K562 (cell line): ENCODE results near the gene LRP10. TPM values are rescaled to one million over a fixed set of nuclear protein-coding genes. Genes with fewer than 3 reads are reported as not detected.

Experiments
- CBFA2T2 ChIP-seq: fragments of 450-650 bp; conservative IDR thresholded peaks from 2 replicates; pipeline ENCODE4 v1.6.1; 2017; ENCODE audit warnings: mild to moderate bottlenecking
- HLTF ChIP-seq: fragments of 450-650 bp; IDR thresholded peaks from 2 replicates; pipeline ENCODE4 v1.6.1; 2016
- ILF3 ChIP-seq: fragments of 450-650 bp; IDR thresholded peaks from 2 replicates; pipeline ENCODE4 v1.6.1; 2018; ENCODE audit warnings: antibody characterized with exemption, mild to moderate bottlenecking, moderate library complexity, borderline replicate concordance
- MEF2A ChIP-seq: IDR thresholded peaks from 2 replicates; pipeline ENCODE4 v1.6.1; 2011; ENCODE audit warnings: low read depth, mild to moderate bottlenecking, low read length, moderate library complexity; ENCODE audit not compliant: control insufficient read depth
- NFRKB ChIP-seq: fragments of 450-650 bp; IDR thresholded peaks from 2 replicates; pipeline ENCODE4 v1.6.1; 2016; ENCODE audit warnings: low read depth
- PRDM10 ChIP-seq: fragments of 450-650 bp; IDR thresholded peaks from 2 replicates; pipeline ENCODE4 v1.6.1; 2018; ENCODE audit not compliant: partially characterized antibody
- TEAD4 ChIP-seq, 2 experiments: sonication (generic) in 1 of 2; formaldehyde crosslinking in 1 of 2; IDR thresholded peaks; 2 replicates each; pipeline versions ENCODE4 v1.6.1 to v1.8.0; 2012 to 2022; ENCODE audit warnings: borderline replicate concordance in 1 of 2, inconsistent platforms in 1 of 2, low read length in 1 of 2, mild to moderate bottlenecking in 1 of 2, missing genetic modification reagents in 1 of 2
- ZBTB5 ChIP-seq: fragments of 450-650 bp; IDR thresholded peaks from 2 replicates; pipeline ENCODE4 v1.6.1; 2017; ENCODE audit warnings: antibody characterized with exemption
- ZNF212 ChIP-seq: fragments of 450-650 bp; formaldehyde crosslinking; IDR thresholded peaks from 2 replicates; pipeline ENCODE4 v1.4.0; 2020; ENCODE audit warnings: mild to moderate bottlenecking
- ZNF316 ChIP-seq: fragments of 450-650 bp; IDR thresholded peaks from 2 replicates; pipeline ENCODE4 v1.6.1; 2016
- ZNF318 ChIP-seq, 2 experiments: fragments of 450-650 bp; IDR thresholded peaks; 2 replicates each; pipeline ENCODE4 v1.6.1; 2016; ENCODE audit warnings: mild to moderate bottlenecking in 2 of 2, borderline replicate concordance in 1 of 2, low read depth in 1 of 2, moderate library complexity in 1 of 2
- ZNF589 ChIP-seq: fragments of 200-800 bp; sonication (Bioruptor generic); IDR thresholded peaks from 2 replicates; pipeline ENCODE4 v1.6.1; 2016; ENCODE audit warnings: low read depth, missing genetic modification characterization, missing compliant biosample characterization
- ZNF699 ChIP-seq: fragments of 250-450 bp; sonication (Bioruptor Pico); IDR thresholded peaks from 2 replicates; pipeline ENCODE4 v1.8.0; 2021; ENCODE audit warnings: mild to moderate bottlenecking, moderate library complexity; ENCODE audit not compliant: insufficient replicate concordance
- polyA plus RNA-seq, 8 experiments: library from polyadenylated mRNA; depleted of rRNA in 4 of 8; stranded (reverse) in 5 of 8; unstranded in 3 of 8; fragments of >200 nt; fragmentation: Nextera tagmentation in 2 of 8; fragmentation: Illumina TruSeq in 1 of 8; extraction: Ambion mirVana in 2 of 8; extraction: Trizol in 1 of 8; gene quantifications; 2 replicates each; pipeline versions ENCODE4 v1.2.1 to v1.2.3, GENCODE V29; 2011 to 2014; ENCODE audit warnings: inconsistent platforms in 1 of 8, missing spikeins in 1 of 8
- total RNA-seq, 7 experiments: library from RNA; depleted of rRNA in 6 of 7; stranded (reverse); fragments of >200 nt in 6 of 7; fragmentation: Illumina TruSeq in 2 of 7; extraction: Trizol in 2 of 7; gene quantifications; 2 replicates each; pipeline versions ENCODE4 v1.2.1 to v1.2.3, GENCODE V29; 2011 to 2021; ENCODE audit warnings: low replicate concordance in 1 of 7

Gene LRP10
- total and polyA plus RNA-seq, 9 of the 15 experiments (the other 6 are each of a cell fraction or from before 2014, with no cell fraction given): 1.3 to 45.5 (median 10.9) TPM

- no peak for TF ChIP-seq ZBTB5
- no peak for TF ChIP-seq ZNF589 (CRISPR knock-in tag)
- no peak for TF ChIP-seq ILF3
- no peak for TF ChIP-seq ZNF212 (CRISPR knock-in tag)
- 0 out of 2 replicates have a peak, but pooled peaks have one; percentile 18 for TF ChIP-seq HLTF
- no peak for TF ChIP-seq MEF2A
- peak; percentile 90 for TF ChIP-seq PRDM10
- TF ChIP-seq ZNF318 (IDR thresholded peaks at IDR 0.05; ENCODE audit: borderline replicate concordance in 1 of 2, low read depth in 1 of 2): no peak
- TF ChIP-seq NFRKB: no peak
- no peak for TF ChIP-seq TEAD4 (IDR thresholded peaks at IDR 0.05; ENCODE audit: low read length)
- TF ChIP-seq TEAD4 (CRISPR knock-in tag; IDR thresholded peaks at IDR 0.05; ENCODE audit: borderline replicate concordance): no peak
- TF ChIP-seq CBFA2T2: no peak
- TF ChIP-seq ZNF316: no peak
- no peak for TF ChIP-seq ZNF699
These were observed 18.4 kb upstream of the LRP10 start (continued) for GRCh38 chr14:22852940-22853767.
